A549 (cell line): Measurements from ENCODE around the gene MALAT1. TPM values are rescaled to one million over a fixed set of nuclear protein-coding genes. Genes with fewer than 3 reads are reported as not detected.

Experiments used
- BHLHE40 ChIP-seq: IDR thresholded peaks from 2 replicates; pipeline ENCODE4 v1.6.1; 2012; ENCODE audit warnings: low read depth, low read length, inconsistent platforms
- CBX2 ChIP-seq: fragments of 200-600 bp; sonication (generic); IDR thresholded peaks from 2 replicates; pipeline ENCODE4 v1.6.1; 2016; ENCODE audit warnings: low read depth, mild to moderate bottlenecking, borderline replicate concordance
- CBX8 ChIP-seq: fragments of 200-600 bp; sonication (generic); IDR thresholded peaks from 2 replicates; pipeline ENCODE4 v1.6.1; 2016
- CEBPB ChIP-seq, 2 experiments: fragments of >200 bp in 1 of 2; sonication (Bioruptor Twin) in 1 of 2; formaldehyde crosslinking in 1 of 2; IDR thresholded peaks; 2 replicates each; pipeline ENCODE4 v1.6.1; 2012 to 2016
- EHF ChIP-seq: fragments of 250-450 bp; sonication (Bioruptor Pico); IDR thresholded peaks from 2 replicates; pipeline ENCODE4 v1.5.0; 2020; ENCODE audit warnings: mild to moderate bottlenecking
- FOSB ChIP-seq: fragments of 250-450 bp; sonication (Bioruptor Pico); IDR thresholded peaks from 2 replicates; pipeline ENCODE4 v1.5.0; 2020; ENCODE audit warnings: mild to moderate bottlenecking, moderate library complexity
- FOSL2 ChIP-seq, 2 experiments: fragments of 450-650 bp in 1 of 2; fragments of >200 bp in 1 of 2; sonication (Bioruptor Twin) in 1 of 2; formaldehyde crosslinking; IDR thresholded peaks; 2 replicates each; pipeline versions ENCODE4 v1.5.0 to v1.6.1; 2016 to 2020; ENCODE audit warnings: mild to moderate bottlenecking in 1 of 2, moderate library complexity in 1 of 2
- FOXS1 ChIP-seq: fragments of 250-450 bp; sonication (Bioruptor Pico); IDR thresholded peaks from 2 replicates; pipeline ENCODE4 v1.5.0; 2020; ENCODE audit warnings: mild to moderate bottlenecking, moderate library complexity
- GATA3 ChIP-seq: IDR thresholded peaks from 2 replicates; pipeline ENCODE4 v1.6.1; 2012; ENCODE audit warnings: borderline replicate concordance
- HOXB13 ChIP-seq: fragments of 250-450 bp; sonication (Bioruptor Pico); IDR thresholded peaks from 2 replicates; pipeline ENCODE4 v1.5.0; 2020; ENCODE audit warnings: low read depth, mild to moderate bottlenecking, moderate library complexity
- JUN ChIP-seq, 2 experiments: fragments of >200 bp; sonication (Bioruptor Twin); formaldehyde crosslinking; IDR thresholded peaks; 2 replicates in 1 of 2; 3 replicates in 1 of 2; pipeline ENCODE4 v1.6.1; 2016 to 2017
- JUNB ChIP-seq: fragments of >200 bp; sonication (Bioruptor Twin); formaldehyde crosslinking; IDR thresholded peaks from 2 replicates; pipeline ENCODE4 v1.6.1; 2016
- KDM1A ChIP-seq: fragments of 200-600 bp; sonication (generic); IDR thresholded peaks from 2 replicates; pipeline ENCODE4 v1.6.1; 2016; ENCODE audit warnings: low read depth, mild to moderate bottlenecking
- MAFK ChIP-seq: fragments of 450-650 bp; IDR thresholded peaks from 2 replicates; pipeline ENCODE4 v1.6.1; 2014; ENCODE audit not compliant: partially characterized antibody
- NR3C1 ChIP-seq: fragments of >200 bp; sonication (Bioruptor Twin); formaldehyde crosslinking; IDR thresholded peaks from 3 replicates; pipeline ENCODE4 v1.6.1; 2017
- PBX3 ChIP-seq: IDR thresholded peaks from 2 replicates; pipeline ENCODE4 v1.6.1; 2012
- POLR2A ChIP-seq: IDR thresholded peaks from 2 replicates; pipeline ENCODE4 v1.6.1; 2012; ENCODE audit warnings: mild to moderate bottlenecking, low read length
- POLR2AphosphoS2 ChIP-seq: conservative IDR thresholded peaks from 2 replicates; pipeline ENCODE4 v1.6.1; 2012; ENCODE audit warnings: low read length, improper control_type of control experiment, inconsistent platforms
- RAD21 ChIP-seq, 2 experiments: fragments of >200 bp in 1 of 2; sonication (Bioruptor Twin) in 1 of 2; formaldehyde crosslinking in 1 of 2; IDR thresholded peaks in 1 of 2; conservative IDR thresholded peaks in 1 of 2; 2 replicates in 1 of 2; 3 replicates in 1 of 2; pipeline ENCODE4 v1.6.1; 2012 to 2018; ENCODE audit warnings: inconsistent platforms in 1 of 2
- REST ChIP-seq: fragments of 200-600 bp; sonication (generic); IDR thresholded peaks from 2 replicates; pipeline ENCODE4 v1.6.1; 2016; ENCODE audit warnings: antibody characterized with exemption, mild to moderate bottlenecking, moderate library complexity
- RFX5 ChIP-seq: fragments of 450-650 bp; IDR thresholded peaks from 2 replicates; pipeline ENCODE4 v1.7.1; 2014; ENCODE audit warnings: antibody characterized with exemption, mild to moderate bottlenecking, moderate library complexity
- RNF2 ChIP-seq: fragments of 200-600 bp; sonication (generic); IDR thresholded peaks from 2 replicates; pipeline ENCODE4 v1.6.1; 2016; ENCODE audit warnings: low read depth, mild to moderate bottlenecking, antibody characterized with exemption, moderate library complexity, borderline replicate concordance
- SMC3 ChIP-seq: fragments of >200 bp; sonication (Bioruptor Twin); formaldehyde crosslinking; IDR thresholded peaks from 3 replicates; pipeline ENCODE4 v1.6.1; 2018; ENCODE audit warnings: inconsistent platforms
- SREBF2 ChIP-seq: fragments of 450-650 bp; IDR thresholded peaks from 2 replicates; pipeline ENCODE4 v1.6.1; 2014; ENCODE audit warnings: mild to moderate bottlenecking, moderate library complexity
- TFCP2L1 ChIP-seq: fragments of 250-450 bp; sonication (Bioruptor Pico); IDR thresholded peaks from 2 replicates; pipeline ENCODE4 v1.5.0; 2021; ENCODE audit warnings: mild to moderate bottlenecking
- TP53 ChIP-seq: fragments of 250-450 bp; sonication (Bioruptor Pico); IDR thresholded peaks from 2 replicates; pipeline ENCODE4 v1.5.0; 2021; ENCODE audit warnings: mild to moderate bottlenecking, moderate library complexity
- USF2 ChIP-seq: fragments of 450-650 bp; IDR thresholded peaks from 2 replicates; pipeline ENCODE4 v1.6.1; 2014; ENCODE audit warnings: antibody characterized with exemption
- ZC3H11A ChIP-seq: fragments of 450-650 bp; IDR thresholded peaks from 2 replicates; pipeline ENCODE4 v1.6.1; 2014; ENCODE audit warnings: antibody characterized with exemption, mild to moderate bottlenecking
- ZFP36 ChIP-seq: fragments of 450-650 bp; IDR thresholded peaks from 2 replicates; pipeline ENCODE4 v1.6.1; 2014; ENCODE audit warnings: borderline replicate concordance; ENCODE audit not compliant: partially characterized antibody
- ZNF302 ChIP-seq: fragments of 250-450 bp; sonication (Bioruptor Pico); IDR thresholded peaks from 2 replicates; pipeline ENCODE4 v1.9.0; 2021; ENCODE audit warnings: inconsistent platforms, mild to moderate bottlenecking, moderate library complexity
- ZSCAN20 ChIP-seq: fragments of 250-450 bp; sonication (Bioruptor Pico); IDR thresholded peaks from 2 replicates; pipeline ENCODE4 v1.8.0; 2022; ENCODE audit warnings: mild to moderate bottlenecking, moderate library complexity
- polyA plus RNA-seq, 4 experiments: library from polyadenylated mRNA; depleted of rRNA in 3 of 4; stranded (reverse); fragments of >200 nt; fragmentation: RNase III in 1 of 4; extraction: RNeasy Plus Mini Kit Qiagen cat#74134 plus additional on column Dnase treatment in 1 of 4; gene quantifications; 2 replicates in 3 of 4; 3 replicates in 1 of 4; pipeline ENCODE4 v1.2.3, GENCODE V29; 2011 to 2017
- TF ChIP-seq, protein P1 (sequence below): fragments of 150-350 bp; IDR thresholded peaks from 2 replicates; pipeline ENCODE4 v1.6.1; 2014; ENCODE audit warnings: low read depth, mild to moderate bottlenecking, low read length
- TF ChIP-seq, protein P2 (sequence below): fragments of >200 bp; sonication (Bioruptor Twin); formaldehyde crosslinking; IDR thresholded peaks from 2 replicates; pipeline ENCODE4 v1.6.1; 2016
- TF ChIP-seq, protein P3 (sequence below): IDR thresholded peaks from 2 replicates; pipeline ENCODE4 v1.6.1; 2012
- TF ChIP-seq, protein P4 (sequence below): fragments of 250-450 bp; sonication (Bioruptor Pico); IDR thresholded peaks from 2 replicates; pipeline ENCODE4 v1.5.0; 2020; ENCODE audit warnings: low read depth, mild to moderate bottlenecking, moderate library complexity

Gene MALAT1
- polyA plus RNA-seq, 2 of the 4 experiments (the other 2 are of a cell fraction), result 188 to 1,041 TPM

GRCh38 chr11:65497141-65498041 is 1.5 kb upstream of the MALAT1 start (continued):
- TF ChIP-seq CBX2 (no peak), RAD21 (conservative IDR thresholded peaks at IDR 0.05 in 1 of 2, IDR thresholded peaks at IDR 0.05 in 1 of 2) (peak; percentile 18 to 67; a peak in 4 of 5 replicates), KDM1A (no peak), SMC3 (peak; percentile 62; the same call in 2 of the 3 replicates), JUN (IDR thresholded peaks at IDR 0.05) (peak; percentile 94 to 99), MAFK (peak; percentile 35), BHLHE40 (peak; percentile 61; the same call in 1 of the 2 replicates), POLR2AphosphoS2 (no peak), ZFP36 (no peak), SREBF2 (no peak), GATA3 (peak; percentile 63), REST (peak; percentile 78), RFX5 (no peak), ZNF302 (CRISPR knock-in tag) (peak; percentile 52; the same call in 1 of the 2 replicates), PBX3 (peak; percentile 77; the same call in 1 of the 2 replicates), USF2 (peak; percentile 49; the same call in 1 of the 2 replicates), ZC3H11A (no peak), FOSL2 (IDR thresholded peaks at IDR 0.05) (no peak), FOSL2 (CRISPR knock-in tag; IDR thresholded peaks at IDR 0.05) (peak; percentile 58), RNF2 (no peak), NR3C1 (no peak), TP53 (no peak; the same call in 1 of the 2 replicates), FOXS1 (CRISPR knock-in tag) (no peak), CEBPB (IDR thresholded peaks at IDR 0.05) (peak; percentile 61 to 86; a peak in 3 of 4 replicates), CBX8 (no peak), JUNB (0 out of 2 replicates have a peak, but pooled peaks have one; percentile 24), HOXB13 (peak; percentile 79), EHF (CRISPR knock-in tag) (peak; percentile 75), TFCP2L1 (CRISPR knock-in tag) (peak; percentile 55; the same call in 1 of the 2 replicates), FOSB (CRISPR knock-in tag) (peak; percentile 8; the same call in 1 of the 2 replicates), POLR2A (0 out of 2 replicates have a peak, but pooled peaks have one; percentile 13), ZSCAN20 (no peak)
- TF ChIP-seq, protein P1, sequence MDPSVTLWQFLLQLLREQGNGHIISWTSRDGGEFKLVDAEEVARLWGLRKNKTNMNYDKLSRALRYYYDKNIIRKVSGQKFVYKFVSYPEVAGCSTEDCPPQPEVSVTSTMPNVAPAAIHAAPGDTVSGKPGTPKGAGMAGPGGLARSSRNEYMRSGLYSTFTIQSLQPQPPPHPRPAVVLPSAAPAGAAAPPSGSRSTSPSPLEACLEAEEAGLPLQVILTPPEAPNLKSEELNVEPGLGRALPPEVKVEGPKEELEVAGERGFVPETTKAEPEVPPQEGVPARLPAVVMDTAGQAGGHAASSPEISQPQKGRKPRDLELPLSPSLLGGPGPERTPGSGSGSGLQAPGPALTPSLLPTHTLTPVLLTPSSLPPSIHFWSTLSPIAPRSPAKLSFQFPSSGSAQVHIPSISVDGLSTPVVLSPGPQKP, result no peak
- TF ChIP-seq, protein P2, sequence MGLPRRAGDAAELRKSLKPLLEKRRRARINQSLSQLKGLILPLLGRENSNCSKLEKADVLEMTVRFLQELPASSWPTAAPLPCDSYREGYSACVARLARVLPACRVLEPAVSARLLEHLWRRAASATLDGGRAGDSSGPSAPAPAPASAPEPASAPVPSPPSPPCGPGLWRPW, result no peak
- TF ChIP-seq, protein P3, sequence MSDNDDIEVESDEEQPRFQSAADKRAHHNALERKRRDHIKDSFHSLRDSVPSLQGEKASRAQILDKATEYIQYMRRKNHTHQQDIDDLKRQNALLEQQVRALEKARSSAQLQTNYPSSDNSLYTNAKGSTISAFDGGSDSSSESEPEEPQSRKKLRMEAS, result peak; percentile 89
- TF ChIP-seq, protein P4, sequence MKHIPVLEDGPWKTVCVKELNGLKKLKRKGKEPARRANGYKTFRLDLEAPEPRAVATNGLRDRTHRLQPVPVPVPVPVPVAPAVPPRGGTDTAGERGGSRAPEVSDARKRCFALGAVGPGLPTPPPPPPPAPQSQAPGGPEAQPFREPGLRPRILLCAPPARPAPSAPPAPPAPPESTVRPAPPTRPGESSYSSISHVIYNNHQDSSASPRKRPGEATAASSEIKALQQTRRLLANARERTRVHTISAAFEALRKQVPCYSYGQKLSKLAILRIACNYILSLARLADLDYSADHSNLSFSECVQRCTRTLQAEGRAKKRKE (CRISPR knock-in tag), result no peak; the same call in none of the 2 replicates
